CD4-positive, CD25-positive, alpha-beta regulatory T cell (primary cell): Measurements from ENCODE around the gene MKKS. TPM values are rescaled to one million over a fixed set of nuclear protein-coding genes. Genes with fewer than 3 reads are reported as not detected.

Experiments
- ATAC-seq, 2 donors: fragments of 150-1000 bp; cut with Tn5 transposase; one replicate each; pipeline ENCODE4 v1.10.0; 2021; ENCODE audit warnings: low read depth in 2 of 2, moderate number of reproducible peaks in 2 of 2, moderate library complexity in 1 of 2
- DNase-seq, 3 donors: peaks; one replicate each; pipeline versions ENCODE4 v3.0.0 to v3.0.0-alpha.2; 2012 to 2022; ENCODE audit warnings: mixed read lengths in 1 of 3
- H3K27ac ChIP-seq: one replicate; pipeline ENCODE4 v1.7.0; 2013; ENCODE audit warnings: mild to moderate bottlenecking, low read length; ENCODE audit not compliant: insufficient read depth, poor library complexity, severe bottlenecking
- H3K27me3 ChIP-seq: one replicate; pipeline ENCODE4 v1.7.0; 2013; ENCODE audit warnings: low read length; ENCODE audit not compliant: control insufficient read depth, insufficient read depth
- H3K36me3 ChIP-seq: one replicate; pipeline ENCODE4 v1.7.0; 2013; ENCODE audit warnings: mild to moderate bottlenecking, low read length, moderate library complexity; ENCODE audit not compliant: control insufficient read depth, insufficient read depth
- H3K4me1 ChIP-seq: 2 replicates; pipeline ENCODE4 v1.7.0; 2013; ENCODE audit warnings: mild to moderate bottlenecking, low read length; ENCODE audit not compliant: insufficient read depth, control insufficient read depth, poor library complexity, severe bottlenecking
- H3K4me3 ChIP-seq: one replicate; pipeline ENCODE4 v1.7.0; 2013; ENCODE audit warnings: low read depth, mild to moderate bottlenecking, low read length, moderate library complexity
- H3K9me3 ChIP-seq, 2 experiments: 1 replicate in 1 of 2; 2 replicates in 1 of 2; pipeline ENCODE4 v1.7.0; 2013; ENCODE audit warnings: low read length in 2 of 2, mild to moderate bottlenecking in 1 of 2, moderate library complexity in 1 of 2; ENCODE audit not compliant: control insufficient read depth in 2 of 2
- H3K27ac Mint-ChIP-seq, 3 donors: one replicate each; pipeline ENCODE4 v1.8.0; 2020 to 2022; ENCODE audit warnings: mild to moderate bottlenecking in 3 of 3, mixed read lengths in 3 of 3, moderate library complexity in 2 of 3
- H3K27me3 Mint-ChIP-seq: one replicate; pipeline ENCODE4 v1.8.0; 2022; ENCODE audit warnings: mild to moderate bottlenecking, mixed read lengths
- H3K36me3 Mint-ChIP-seq: one replicate; pipeline ENCODE4 v1.8.0; 2020; ENCODE audit warnings: mixed read lengths
- H3K4me1 Mint-ChIP-seq, 4 donors: one replicate each; pipeline ENCODE4 v1.8.0; 2020 to 2022; ENCODE audit warnings: mixed read lengths in 4 of 4, mild to moderate bottlenecking in 1 of 4
- H3K4me3 Mint-ChIP-seq, 4 donors: one replicate each; pipeline ENCODE4 v1.8.0; 2020 to 2022; ENCODE audit warnings: mild to moderate bottlenecking in 4 of 4, mixed read lengths in 4 of 4, moderate library complexity in 3 of 4
- H3K9me3 Mint-ChIP-seq, 7 donors: one replicate each; pipeline ENCODE4 v1.8.0; 2020 to 2022; ENCODE audit warnings: mixed read lengths in 7 of 7, mild to moderate bottlenecking in 3 of 7, moderate library complexity in 2 of 7
- polyA plus RNA-seq, 4 donors: library from polyadenylated mRNA; unstranded; fragments of 300-500 nt; fragmentation: Illumina TruSeq; gene quantifications; one replicate each; pipeline ENCODE4 v1.2.3, GENCODE V29; 2021
- total RNA-seq: library from RNA; stranded (reverse); gene quantifications from one replicate; pipeline ENCODE4 v1.2.3, GENCODE V29; 2022

MKKS gene
- total and polyA plus RNA-seq, 5 donors from 2014 or later = 5.0 to 37.2 (median 31.1) TPM

GRCh38 chr20:10474606-10475184, 40.7 kb upstream of the MKKS start:
- Histone ChIP-seq H3K9me3 (no peaks in the 10 kb centered on the region), H3K27ac (no peak overlapping the region), H3K4me1 (peaks cover 7% of the 10 kb centered on the region), H3K4me3 (no peak overlapping the region), H3K36me3 (no peaks in the 10 kb centered on the region), H3K27me3 (no peaks in the 10 kb centered on the region)
- H3K4me1 Mint-ChIP-seq = peaks cover 4 to 34% (median 25%) of the 10 kb centered on the region in 4 donors
- H3K4me3 Mint-ChIP-seq = no peak overlapping the region
- no peak for DNase-seq
- H3K27me3 Mint-ChIP-seq = no peaks in the 10 kb centered on the region
- peak overlapping the region in 1 of 3 donors; percentile 69 for H3K27ac Mint-ChIP-seq
- H3K36me3 Mint-ChIP-seq = peaks cover 17% of the 10 kb centered on the region
- no peaks in the 10 kb centered on the region for H3K9me3 Mint-ChIP-seq
- no peak for ATAC-seq

GRCh38 chr20:10472871-10473270, 38.8 kb upstream of the MKKS start:
- Histone ChIP-seq H3K27me3 (no peaks in the 10 kb centered on the region), H3K4me3 (no peak overlapping the region), H3K36me3 (no peaks in the 10 kb centered on the region), H3K9me3 (no peaks in the 10 kb centered on the region), H3K4me1 (peaks cover under 1% of the 10 kb centered on the region), H3K27ac (no peak overlapping the region)
- Mint-ChIP-seq H3K27me3 (no peaks in the 10 kb centered on the region), H3K36me3 (peaks cover 24% of the 10 kb centered on the region), H3K4me3 (no peak overlapping the region), H3K27ac (no peak overlapping the region), H3K4me1 (peaks cover 14 to 30% (median 28%) of the 10 kb centered on the region in 4 donors), H3K9me3 (no peaks in the 10 kb centered on the region)
- ATAC-seq = no peak
- no peak for DNase-seq

GRCh38 chr20:10470276-10470675, 36.3 kb upstream of the MKKS start:
- Mint-ChIP-seq H3K27ac (peak overlapping the region in 2 of 3 donors; percentile 21 to 85), H3K36me3 (peaks cover 24% of the 10 kb centered on the region), H3K4me1 (peaks cover 12 to 21% (median 17%) of the 10 kb centered on the region in 4 donors), H3K4me3 (no peak overlapping the region), H3K9me3 (no peaks in the 10 kb centered on the region), H3K27me3 (no peaks in the 10 kb centered on the region)
- ATAC-seq (no peak), DNase-seq (no peak)
- Histone ChIP-seq H3K36me3 (no peaks in the 10 kb centered on the region), H3K4me3 (no peak overlapping the region), H3K27ac (no peak overlapping the region), H3K27me3 (no peaks in the 10 kb centered on the region), H3K4me1 (no peaks in the 10 kb centered on the region), H3K9me3 (no peaks in the 10 kb centered on the region)

- Mint-ChIP-seq H3K27me3 (no peaks in the 10 kb centered on the region), H3K4me3 (no peak overlapping the region), H3K36me3 (peaks cover 22% of the 10 kb centered on the region), H3K4me1 (peaks cover 8 to 18% (median 13%) of the 10 kb centered on the region in 4 donors), H3K27ac (no peak overlapping the region), H3K9me3 (no peaks in the 10 kb centered on the region)
- H3K4me3 ChIP-seq = no peak overlapping the region
- H3K36me3 ChIP-seq = no peaks in the 10 kb centered on the region
- DNase-seq (peak in 2 of 3 donors; percentile 15 to 73), ATAC-seq (peak in 1 of 2 donors; percentile 45)
- H3K27me3 ChIP-seq = no peaks in the 10 kb centered on the region
- no peaks in the 10 kb centered on the region for H3K9me3 ChIP-seq
- no peaks in the 10 kb centered on the region for H3K4me1 ChIP-seq
- no peak overlapping the region for H3K27ac ChIP-seq
Observed at GRCh38 chr20:10469599-10469998, 35.6 kb upstream of the MKKS start.

GRCh38 chr20:10469056-10469455, 35.0 kb upstream of the MKKS start:
- Mint-ChIP-seq H3K4me3 (no peak overlapping the region), H3K27me3 (no peaks in the 10 kb centered on the region), H3K27ac (no peak overlapping the region), H3K36me3 (peaks cover 19% of the 10 kb centered on the region), H3K4me1 (peaks cover 8 to 14% (median 11%) of the 10 kb centered on the region in 4 donors), H3K9me3 (no peaks in the 10 kb centered on the region)
- Histone ChIP-seq H3K36me3 (no peaks in the 10 kb centered on the region), H3K4me3 (no peak overlapping the region), H3K4me1 (no peaks in the 10 kb centered on the region), H3K27ac (no peak overlapping the region), H3K9me3 (no peaks in the 10 kb centered on the region), H3K27me3 (no peaks in the 10 kb centered on the region)
- ATAC-seq = no peak
- no peak for DNase-seq

- DNase-seq (no peak), ATAC-seq (no peak)
- H3K27ac Mint-ChIP-seq = peak overlapping the region in 1 of 3 donors; percentile 24
- no peaks in the 10 kb centered on the region for H3K27me3 Mint-ChIP-seq
- Histone ChIP-seq H3K36me3 (no peaks in the 10 kb centered on the region), H3K27ac (no peak overlapping the region), H3K27me3 (no peaks in the 10 kb centered on the region), H3K9me3 (no peaks in the 10 kb centered on the region), H3K4me3 (no peak overlapping the region), H3K4me1 (no peaks in the 10 kb centered on the region)
- peaks cover 8 to 15% (median 13%) of the 10 kb centered on the region in 4 donors for H3K4me1 Mint-ChIP-seq
- H3K4me3 Mint-ChIP-seq = no peak overlapping the region
- H3K9me3 Mint-ChIP-seq = peaks cover 0 to 1% (median 0%) of the 10 kb centered on the region in 7 donors
- peaks cover 26% of the 10 kb centered on the region for H3K36me3 Mint-ChIP-seq
Observed at GRCh38 chr20:10468340-10468845, 34.4 kb upstream of the MKKS start.

- peak overlapping the region in 1 of 3 donors; percentile 24 for H3K27ac Mint-ChIP-seq
- no peaks in the 10 kb centered on the region for H3K27me3 Mint-ChIP-seq
- H3K9me3 Mint-ChIP-seq = peaks cover 0 to 1% (median 0%) of the 10 kb centered on the region in 7 donors
- H3K4me1 Mint-ChIP-seq = peaks cover 3 to 21% (median 12%) of the 10 kb centered on the region in 4 donors
- Histone ChIP-seq H3K27ac (no peak overlapping the region), H3K36me3 (no peaks in the 10 kb centered on the region), H3K9me3 (no peaks in the 10 kb centered on the region), H3K27me3 (no peaks in the 10 kb centered on the region), H3K4me1 (no peaks in the 10 kb centered on the region), H3K4me3 (no peak overlapping the region)
- no peak overlapping the region for H3K4me3 Mint-ChIP-seq
- ATAC-seq (no peak), DNase-seq (no peak)
- peaks cover 26% of the 10 kb centered on the region for H3K36me3 Mint-ChIP-seq
Observed at GRCh38 chr20:10467681-10468339, 33.8 kb upstream of the MKKS start.
